IPS-18c (cell line): ENCODE measurements around the gene GULP1.

Experiments used
- H3K4me3 ChIP-seq: 2 replicates; pipeline ENCODE4 v1.7.0; 2013; ENCODE audit warnings: low read depth, mild to moderate bottlenecking, low read length, moderate library complexity; ENCODE audit not compliant: insufficient read depth
- H3K9me3 ChIP-seq: one replicate; pipeline ENCODE4 v1.6.1; 2013; ENCODE audit warnings: mild to moderate bottlenecking, low read length, moderate library complexity; ENCODE audit not compliant: control insufficient read depth, insufficient read depth

GULP1 gene

DNA sequence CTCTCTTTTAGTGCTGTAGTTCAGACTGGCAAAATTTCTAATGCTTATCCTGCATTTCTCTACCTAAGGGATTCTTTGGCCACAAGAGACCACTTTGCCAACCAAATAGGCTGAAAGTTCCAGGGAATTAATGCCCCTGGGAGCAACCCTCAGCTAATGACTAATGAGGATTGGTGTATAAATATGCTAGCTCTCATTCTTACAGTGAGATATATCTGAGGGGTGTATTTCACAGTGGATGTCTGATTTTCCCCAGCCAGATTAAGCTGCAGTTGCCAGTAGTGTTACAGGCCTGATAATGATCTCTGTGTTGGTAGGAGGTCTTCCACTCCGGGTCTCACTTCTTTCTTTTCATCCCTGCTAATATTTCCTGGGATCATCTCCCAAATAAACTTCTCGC lies 90.4 kb downstream of the GULP1 start:
- H3K9me3 ChIP-seq: peaks cover 17% of the 10 kb centered on the region
- H3K4me3 ChIP-seq: no peak overlapping the region

DNA sequence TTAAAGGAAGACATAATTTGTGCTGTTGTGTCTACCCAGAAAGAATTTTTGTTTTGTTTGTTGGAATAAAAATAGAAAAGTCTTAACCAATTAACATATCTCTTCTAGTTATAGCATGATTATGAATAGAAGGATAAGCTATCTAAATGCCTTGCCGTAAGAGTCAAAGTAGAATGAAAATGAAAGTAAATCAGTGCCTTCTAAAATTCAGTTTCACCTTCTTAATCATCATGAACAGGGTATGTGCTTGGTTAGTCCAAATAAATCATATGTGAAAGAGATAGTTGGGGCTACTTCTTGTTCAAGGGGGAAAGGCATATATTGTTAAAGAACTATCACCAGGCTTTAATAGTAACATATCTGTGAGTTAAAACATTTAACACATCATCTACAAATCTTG lies 91.5 kb downstream of the GULP1 start:
- no peak overlapping the region for H3K4me3 ChIP-seq
- H3K9me3 ChIP-seq: peaks cover 17% of the 10 kb centered on the region

DNA sequence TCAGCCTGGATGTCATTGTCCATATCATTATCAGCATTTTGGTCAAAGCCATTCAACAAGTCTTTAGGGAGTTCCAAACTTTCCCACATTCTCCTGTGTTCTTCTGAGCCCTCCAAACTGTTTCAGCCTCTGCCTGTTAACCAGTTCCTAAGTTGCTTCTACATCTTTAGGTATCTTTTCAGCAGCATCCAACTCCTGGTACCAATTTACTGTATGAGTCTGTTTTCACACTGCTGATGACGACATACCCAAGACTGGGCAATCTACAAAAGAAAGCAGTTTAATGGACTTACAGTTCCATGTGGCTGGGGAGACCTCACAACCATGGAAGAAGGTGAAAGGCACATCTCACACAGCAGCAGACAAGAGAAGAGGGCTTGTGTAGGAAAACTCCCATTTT lies 94.2 kb downstream of the GULP1 start:
- Histone ChIP-seq H3K9me3 (peaks cover 17% of the 10 kb centered on the region), H3K4me3 (no peak overlapping the region)

GRCh38 chr2:188388831-188389230 lies 97.2 kb downstream of the GULP1 start:
- Histone ChIP-seq H3K9me3 (peaks cover 17% of the 10 kb centered on the region), H3K4me3 (no peak overlapping the region)

DNA sequence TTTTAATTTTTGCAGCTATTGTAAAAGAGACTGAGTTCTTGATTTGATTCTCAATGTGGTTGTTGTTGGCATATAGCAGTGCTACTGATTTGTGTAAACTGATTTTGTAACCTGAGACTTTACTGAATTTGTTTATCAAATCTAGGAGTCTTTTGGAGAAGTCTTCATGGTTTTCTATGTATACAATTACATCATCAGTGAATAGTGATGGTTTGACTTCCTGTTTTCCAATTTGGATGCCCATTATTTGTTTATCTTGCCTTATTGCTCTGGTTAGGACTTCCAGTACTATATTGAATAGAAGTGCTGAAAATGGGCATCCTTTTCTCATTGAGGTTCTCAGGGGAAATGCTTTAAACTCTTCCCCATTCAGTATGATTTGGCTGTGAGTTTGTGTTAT lies 99.7 kb downstream of the GULP1 start:
- no peaks in the 10 kb centered on the region for H3K9me3 ChIP-seq
- no peak overlapping the region for H3K4me3 ChIP-seq

GRCh38 chr2:188394931-188395472 lies 103.3 kb downstream of the GULP1 start:
- H3K9me3 ChIP-seq: no peaks in the 10 kb centered on the region
- no peak overlapping the region for H3K4me3 ChIP-seq

- H3K9me3 ChIP-seq: no peaks in the 10 kb centered on the region
- no peak overlapping the region for H3K4me3 ChIP-seq
Observed at GRCh38 chr2:188395903-188396689, 104.4 kb downstream of the GULP1 start.

GRCh38 chr2:188399159-188399558 lies 107.5 kb downstream of the GULP1 start:
- Histone ChIP-seq H3K4me3 (no peak overlapping the region), H3K9me3 (no peaks in the 10 kb centered on the region)

GRCh38 chr2:188403676-188404075 lies 112.0 kb downstream of the GULP1 start:
- Histone ChIP-seq H3K4me3 (no peak overlapping the region), H3K9me3 (no peaks in the 10 kb centered on the region)

DNA sequence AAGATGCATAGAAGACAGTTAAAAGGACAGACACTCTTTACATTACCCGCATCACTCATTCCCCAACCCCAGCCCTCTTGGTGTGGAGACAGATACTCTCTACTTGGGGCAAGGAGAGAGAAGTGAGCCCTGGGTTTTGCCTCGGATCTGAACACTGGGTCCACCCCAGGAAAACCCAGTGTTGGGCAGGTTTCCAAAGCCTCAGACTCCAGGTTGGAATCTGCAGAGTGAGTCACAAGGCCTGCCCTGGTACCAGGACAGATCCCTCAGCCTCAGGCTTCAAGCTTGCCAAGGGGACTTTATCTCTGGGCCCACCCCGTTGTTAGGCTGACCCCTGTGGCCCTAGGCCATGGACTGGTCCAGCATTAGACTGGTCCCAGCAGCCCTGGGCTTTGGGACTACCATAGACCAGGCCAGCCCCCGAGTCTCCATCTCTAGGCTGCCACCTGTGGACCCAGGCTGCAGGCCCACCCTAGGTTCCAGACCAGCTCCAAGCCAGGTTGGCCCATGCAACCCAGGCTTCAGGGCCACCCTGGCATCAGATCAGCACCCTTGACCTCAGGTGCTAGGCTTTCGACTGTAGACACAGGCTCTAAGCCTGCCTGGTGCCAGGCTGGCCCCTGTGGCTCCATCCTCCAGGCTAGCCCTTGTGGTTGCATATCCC lies 112.8 kb downstream of the GULP1 start:
- no peaks in the 10 kb centered on the region for H3K9me3 ChIP-seq
- H3K4me3 ChIP-seq: no peak overlapping the region

DNA sequence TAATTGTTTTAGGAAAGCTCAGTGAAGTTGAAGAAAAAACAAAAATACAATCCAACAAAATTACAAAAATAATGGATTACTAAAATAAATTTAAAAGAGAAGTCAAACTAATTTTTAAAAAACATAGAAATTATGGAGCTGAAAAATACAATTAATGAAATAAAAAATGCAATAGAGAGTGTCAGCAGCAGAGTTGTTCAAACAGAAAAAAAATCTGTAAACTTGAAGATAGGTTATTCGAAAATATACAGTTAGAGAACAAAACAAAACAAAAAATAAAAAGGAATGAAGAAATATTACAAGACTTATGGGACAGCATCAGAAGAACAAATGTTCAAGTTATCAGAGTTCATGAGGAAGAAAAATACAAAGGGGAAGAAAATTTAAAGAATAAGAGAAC lies 114.7 kb downstream of the GULP1 start:
- no peak overlapping the region for H3K4me3 ChIP-seq
- peaks cover under 1% of the 10 kb centered on the region for H3K9me3 ChIP-seq

DNA sequence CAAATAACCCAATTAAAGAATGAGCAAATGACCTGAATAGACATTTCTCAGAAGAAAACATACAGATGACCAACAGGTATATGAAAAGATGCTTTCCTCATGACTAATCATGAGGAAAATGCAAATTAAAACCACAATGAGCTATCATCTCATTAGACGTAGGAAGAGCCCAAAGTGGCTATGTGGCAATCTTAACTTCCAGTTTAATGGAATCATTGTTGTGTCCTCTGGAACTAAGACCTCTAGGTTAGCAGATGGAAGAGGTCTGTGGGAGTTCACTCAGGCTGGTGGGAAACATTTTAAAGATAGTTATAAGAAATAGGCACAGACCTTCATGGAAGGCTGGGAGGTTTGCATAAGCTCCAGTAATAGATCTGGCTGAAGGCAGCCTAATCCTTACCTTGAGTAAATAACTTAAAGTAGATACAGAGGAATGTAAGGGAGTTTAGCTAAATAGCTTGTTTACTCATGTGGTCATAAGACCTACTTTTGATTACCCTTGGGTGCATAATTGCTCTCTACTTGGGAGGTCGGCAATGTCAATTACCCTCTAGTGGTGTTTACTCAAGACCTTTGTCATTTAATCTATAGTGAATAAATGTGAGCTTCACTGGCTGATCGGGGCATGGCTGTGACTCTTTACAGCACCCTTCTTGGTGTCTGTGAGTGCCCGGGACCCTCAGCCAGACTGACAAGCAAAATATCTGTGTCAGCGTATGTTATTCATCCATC lies 119.0 kb downstream of the GULP1 start:
- Histone ChIP-seq H3K9me3 (peaks cover 3% of the 10 kb centered on the region), H3K4me3 (no peak overlapping the region)

DNA sequence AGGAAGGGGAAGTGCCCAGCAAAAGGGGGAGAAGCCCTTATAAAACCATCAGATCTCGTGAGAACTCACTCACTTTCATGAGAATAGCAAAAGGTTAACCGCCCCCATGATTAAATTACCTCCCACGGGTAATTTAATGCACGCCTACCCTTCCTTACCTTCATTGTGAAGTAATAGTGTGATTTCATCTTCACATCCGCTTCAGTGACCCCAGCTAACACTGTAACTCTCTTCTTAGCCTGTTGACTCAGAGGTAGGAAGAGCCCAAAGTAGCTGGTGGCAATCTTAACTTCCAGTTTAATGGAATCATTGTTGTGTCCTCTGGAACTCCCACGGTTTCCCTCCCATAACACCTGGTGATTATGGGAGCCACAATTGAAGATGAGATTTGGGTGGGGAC lies 120.5 kb downstream of the GULP1 start:
- H3K4me3 ChIP-seq: no peak overlapping the region
- peaks cover 3% of the 10 kb centered on the region for H3K9me3 ChIP-seq

DNA sequence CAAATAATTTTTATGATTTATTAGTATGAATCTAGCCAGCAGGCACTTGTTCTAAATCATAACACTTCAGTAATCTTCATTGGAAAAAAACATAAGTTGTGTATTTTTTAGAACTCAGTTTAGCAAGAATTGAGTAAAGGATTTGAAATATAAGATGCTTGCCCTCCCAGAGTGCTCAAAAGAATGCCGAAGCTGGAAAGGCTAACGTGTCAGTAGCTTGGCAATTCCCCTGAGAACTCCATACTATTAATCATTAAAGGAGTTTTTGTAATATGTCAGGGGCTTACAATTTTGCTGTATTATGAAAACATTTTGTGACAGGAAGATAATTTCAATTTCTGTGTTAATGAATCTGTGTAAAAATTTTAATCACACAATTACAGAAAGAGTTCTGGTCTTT lies 122.7 kb downstream of the GULP1 start:
- Histone ChIP-seq H3K9me3 (peaks cover 3% of the 10 kb centered on the region), H3K4me3 (no peak overlapping the region)

DNA sequence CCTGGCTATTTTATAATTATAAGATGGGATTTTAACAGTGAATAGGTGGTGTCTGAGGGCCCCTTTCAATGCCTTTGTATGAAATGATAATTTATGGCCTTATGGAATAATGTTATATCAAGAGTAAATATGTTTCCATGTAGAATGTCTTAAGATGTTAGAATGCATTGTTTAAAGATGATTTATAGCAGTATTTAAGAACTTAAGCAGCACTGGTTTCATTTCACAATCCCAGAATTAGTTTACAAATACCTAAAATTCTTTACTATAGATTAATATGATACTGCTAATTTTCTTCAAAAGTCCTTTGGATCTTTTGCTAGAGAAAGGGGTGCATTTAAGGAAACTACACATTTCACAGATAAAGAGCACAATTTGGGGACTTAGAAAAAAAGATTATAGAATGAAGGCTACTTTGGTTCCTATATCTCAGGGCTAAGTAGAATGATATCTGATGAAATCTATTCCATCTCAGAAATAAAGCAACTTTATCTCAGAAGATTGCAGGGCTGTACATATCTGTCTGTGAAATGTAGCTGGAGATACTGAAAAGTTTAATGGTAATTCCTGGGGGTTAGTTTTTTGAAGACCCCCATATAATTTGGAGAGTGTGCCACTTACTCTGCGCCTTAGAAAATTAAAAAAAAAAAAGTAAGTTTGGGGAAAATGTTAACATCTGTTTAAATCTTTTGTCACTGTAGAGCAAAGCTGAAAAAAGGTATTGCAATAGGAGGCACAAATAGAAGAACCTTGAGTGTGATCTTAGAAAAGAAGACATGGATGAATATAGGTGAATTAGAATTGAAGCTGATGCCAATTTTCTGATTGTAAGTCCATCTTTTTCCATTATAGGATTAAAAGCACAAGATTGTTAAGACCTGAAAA lies 123.4 kb downstream of the GULP1 start:
- peaks cover 3% of the 10 kb centered on the region for H3K9me3 ChIP-seq
- no peak overlapping the region for H3K4me3 ChIP-seq

GRCh38 chr2:188415754-188416083 lies 124.0 kb downstream of the GULP1 start:
- Histone ChIP-seq H3K4me3 (no peak overlapping the region), H3K9me3 (peaks cover 3% of the 10 kb centered on the region)

GRCh38 chr2:188416367-188416766 lies 124.7 kb downstream of the GULP1 start:
- peaks cover 2% of the 10 kb centered on the region for H3K9me3 ChIP-seq

More at GRCh38 chr2:188416367-188416766, 124.7 kb downstream of the GULP1 start:
- no peak overlapping the region for H3K4me3 ChIP-seq
